Medulla oblongata (tissue), 1 donor: ENCODE data around the gene RACK1.
"Not testable (repeated sequence)": the region's sequence is repeated elsewhere in the genome, so short reads cannot be mapped to it uniquely, and the experiment has no call there.

Experiments used
- DNase-seq: peaks from one replicate; pipeline ENCODE4 v3.0.0-alpha.2; 2015; ENCODE audit errors: extremely low spot score

RACK1 gene

GRCh38 chr5:181215997-181216989 lies 27.4 kb downstream of the RACK1 start:
- no peak for DNase-seq

GRCh38 chr5:181214249-181214648 lies 29.5 kb downstream of the RACK1 start:
- DNase-seq = not testable (repeated sequence)

- DNase-seq = no peak
These were observed 30.8 kb downstream of the RACK1 start for GRCh38 chr5:181212934-181213333.

- DNase-seq = no peak
These were observed 31.6 kb downstream of the RACK1 start for GRCh38 chr5:181212080-181212479.

GRCh38 chr5:181211208-181211607 lies 32.5 kb downstream of the RACK1 start:
- DNase-seq = no peak

GRCh38 chr5:181210698-181211097 lies 33.0 kb downstream of the RACK1 start:
- DNase-seq = not testable (repeated sequence)

- DNase-seq = not testable (repeated sequence)
These were observed 33.6 kb downstream of the RACK1 start for GRCh38 chr5:181210148-181210547.

GRCh38 chr5:181209006-181209405 lies 34.7 kb downstream of the RACK1 start:
- DNase-seq = not testable (repeated sequence)

- no peak for DNase-seq
These were observed 35.8 kb downstream of the RACK1 start for GRCh38 chr5:181207960-181208253.

GRCh38 chr5:181207214-181207959 lies 36.3 kb downstream of the RACK1 start:
- peak; percentile 77 for DNase-seq

GRCh38 chr5:181205761-181206649 lies 37.7 kb downstream of the RACK1 start:
- DNase-seq = no peak

- no peak for DNase-seq
These were observed 38.6 kb downstream of the RACK1 start, which contains the start of gene TRIM7 for GRCh38 chr5:181204826-181205760. Gene TRIM7 (minus strand): TSS chr5:181205196. CDS start chr5:181205110, 86 bp downstream.

- no peak for DNase-seq
These were observed 39.4 kb downstream of the RACK1 start for GRCh38 chr5:181204113-181204825.

GRCh38 chr5:181203777-181204112 lies 40.0 kb downstream of the RACK1 start:
- no peak for DNase-seq

- no peak for DNase-seq
These were observed 40.5 kb downstream of the RACK1 start for GRCh38 chr5:181203093-181203711.

GRCh38 chr5:181200816-181201215 lies 42.9 kb downstream of the RACK1 start:
- DNase-seq = no peak

- DNase-seq = no peak
These were observed 43.6 kb downstream of the RACK1 start for GRCh38 chr5:181199881-181200638.

- no peak for DNase-seq
These were observed 44.7 kb downstream of the RACK1 start for GRCh38 chr5:181198905-181199519.
